MCF 10A (cell line): ENCODE data around the gene UPK3A. TPM values are rescaled to one million over a fixed set of nuclear protein-coding genes. Genes with fewer than 3 reads are reported as not detected.

Experiments
- BruUV-seq: library from RNA; stranded (reverse); fragments of 400-500 nt; replicated peaks from 2 replicates; lab custom pipeline; 2021; lab: Mats Ljungman, UMichigan
- CTCF ChIA-PET: fragments of 300-600 bp; sonication (Branson Sonifier 250); formaldehyde crosslinking; extraction: SDS; loops from one replicate; lab custom pipeline; 2021; ENCODE audit warnings: antibody characterized with exemption, inconsistent platforms; lab: Yijun Ruan, JAX
- POLR2A ChIA-PET: fragments of 300-600, 350-650 bp; sonication (Branson Sonifier 250); formaldehyde crosslinking; extraction: SDS; loops from one replicate; lab custom pipeline; 2020; ENCODE audit warnings: antibody characterized with exemption, inconsistent platforms; lab: Yijun Ruan, JAX
- DNase-seq: peaks from one replicate; pipeline ENCODE4 v3.0.0-alpha.2; 2018; ENCODE audit not compliant: unreplicated experiment
- H3K27ac Mint-ChIP-seq: one replicate; pipeline ENCODE4 v1.8.0; 2022; ENCODE audit warnings: mild to moderate bottlenecking, low read depth, mixed read lengths; ENCODE audit not compliant: unreplicated experiment
- H3K27me3 Mint-ChIP-seq: one replicate; pipeline ENCODE4 v1.8.0; 2022; ENCODE audit warnings: mixed read lengths; ENCODE audit not compliant: insufficient read depth, unreplicated experiment
- H3K36me3 Mint-ChIP-seq: one replicate; pipeline ENCODE4 v1.8.0; 2022; ENCODE audit warnings: mild to moderate bottlenecking, moderate library complexity, mixed read lengths; ENCODE audit not compliant: insufficient read depth, unreplicated experiment
- H3K4me1 Mint-ChIP-seq: one replicate; pipeline ENCODE4 v1.8.0; 2022; ENCODE audit warnings: mixed read lengths; ENCODE audit not compliant: insufficient read depth, unreplicated experiment
- H3K4me3 Mint-ChIP-seq: one replicate; pipeline ENCODE4 v1.8.0; 2022; ENCODE audit warnings: mild to moderate bottlenecking, moderate library complexity, mixed read lengths; ENCODE audit not compliant: unreplicated experiment
- H3K9me3 Mint-ChIP-seq: one replicate; pipeline ENCODE4 v1.8.0; 2022; ENCODE audit warnings: mixed read lengths; ENCODE audit not compliant: unreplicated experiment
- CTCF ChIP-seq: fragments of 200-600 bp; IDR thresholded peaks from one replicate; pipeline ENCODE4 v1.8.0; 2022; ENCODE audit warnings: antibody characterized with exemption, mild to moderate bottlenecking; ENCODE audit not compliant: unreplicated experiment
- intact Hi-C: fragments of 100-400 bp; cut with micrococcal nuclease; formaldehyde crosslinking; loops from 2 replicates; pipeline ENCODE4 v1.14.1; 2022
- total RNA-seq: library from RNA; stranded (reverse); gene quantifications from 2 replicates; pipeline ENCODE4 v1.2.3, GENCODE V29; 2022

Gene UPK3A
- total RNA-seq, 1 experiment from 2014 or later = not detected

- BruUV-seq = no TSS peak
- ChIA-PET POLR2A (interaction anchor here (0.6 to 2.7 kb wide), 6 partner anchors 13 to 556 kb away, joined by 3 to 16 read pairs (median 3); no protein-coding TSS in a partner anchor), CTCF (interaction anchor here (0.5 to 0.7 kb wide), 3 partner anchors 59 to 667 kb away, joined by 3 read pairs; no protein-coding TSS in a partner anchor)
- Mint-ChIP-seq H3K9me3 (no peaks in the 10 kb centered on the region), H3K27ac (peak overlapping the region; percentile 85), H3K4me1 (peaks cover 19% of the 10 kb centered on the region), H3K36me3 (no peaks in the 10 kb centered on the region), H3K27me3 (no peaks in the 10 kb centered on the region), H3K4me3 (peak overlapping the region; percentile 81)
- intact Hi-C loops = no loop called here
- DNase-seq = no peak
- no peak for TF ChIP-seq CTCF
These were observed 26.3 kb downstream of the UPK3A start for GRCh38 chr22:45310977-45311531.

GRCh38 chr22:45312415-45312814 is 27.7 kb downstream of the UPK3A start:
- Mint-ChIP-seq H3K27ac (no peak overlapping the region), H3K9me3 (no peaks in the 10 kb centered on the region), H3K36me3 (no peaks in the 10 kb centered on the region), H3K4me1 (peaks cover 19% of the 10 kb centered on the region), H3K4me3 (no peak overlapping the region), H3K27me3 (no peaks in the 10 kb centered on the region)
- DNase-seq = no peak
- ChIA-PET POLR2A (interaction anchor here (0.6 kb wide), 2 partner anchors 22 to 248 kb away, joined by 3 read pairs; no protein-coding TSS in a partner anchor), CTCF (interaction anchor here (1.2 kb wide), 1 partner anchor 242 kb away, joined by 3 read pairs; no protein-coding TSS in a partner anchor)
- BruUV-seq = no TSS peak
- intact Hi-C loops = no loop called here
- no peak for TF ChIP-seq CTCF

GRCh38 chr22:45312856-45313255 is 28.1 kb downstream of the UPK3A start:
- no peak for TF ChIP-seq CTCF
- no peak overlapping the region for H3K4me3 Mint-ChIP-seq
- H3K9me3 Mint-ChIP-seq = no peaks in the 10 kb centered on the region
- no peaks in the 10 kb centered on the region for H3K27me3 Mint-ChIP-seq
- H3K27ac Mint-ChIP-seq = no peak overlapping the region
- no peak for DNase-seq
- intact Hi-C loops = no loop called here
- ChIA-PET POLR2A (interaction anchor here (0.6 kb wide), 1 partner anchor 21 kb away, joined by 3 read pairs; no protein-coding TSS in a partner anchor), CTCF (interaction anchor here (1.2 kb wide), 1 partner anchor 241 kb away, joined by 3 read pairs; no protein-coding TSS in a partner anchor)
- H3K36me3 Mint-ChIP-seq = no peaks in the 10 kb centered on the region
- BruUV-seq = no TSS peak
- peaks cover 19% of the 10 kb centered on the region for H3K4me1 Mint-ChIP-seq

GRCh38 chr22:45314054-45314721 is 29.4 kb downstream of the UPK3A start:
- no peak for TF ChIP-seq CTCF
- no TSS peak for BruUV-seq
- DNase-seq = no peak
- POLR2A ChIA-PET = interaction anchor here (0.7 kb wide), 1 partner anchor 120 kb away, joined by 3 read pairs; no protein-coding TSS in a partner anchor
- Mint-ChIP-seq H3K27me3 (no peaks in the 10 kb centered on the region), H3K4me1 (peaks cover 20% of the 10 kb centered on the region), H3K4me3 (no peak overlapping the region), H3K27ac (no peak overlapping the region), H3K36me3 (no peaks in the 10 kb centered on the region), H3K9me3 (no peaks in the 10 kb centered on the region)
- CTCF ChIA-PET = no interaction called here
- intact Hi-C loops = no loop called here
